Stomach (tissue), 9 donors: ENCODE measurements around the gene SETDB2. TPM values are rescaled to one million over a fixed set of nuclear protein-coding genes. Genes with fewer than 3 reads are reported as not detected.
A peak's percentile ranks its signal among the peaks of the same experiment; 100 is the strongest.

Source experiments
- DNase-seq, 2 donors: peaks; one replicate each; pipeline versions ENCODE4 v3.0.0 to v3.0.0-alpha.2; 2013 to 2019
- H3K27ac ChIP-seq, 5 donors: fragments of 200-600 bp in 4 of 5; sonication (generic) in 4 of 5; one replicate each; pipeline ENCODE4 v1.5.1; 2013 to 2019; ENCODE audit warnings: mild to moderate bottlenecking in 1 of 5, moderate library complexity in 1 of 5
- H3K27me3 ChIP-seq, 3 donors: fragments of 200-600 bp; sonication (generic); one replicate each; pipeline ENCODE4 v1.5.1; 2017 to 2019; ENCODE audit warnings: mixed run types in 1 of 3
- H3K36me3 ChIP-seq, 4 donors: fragments of 200-600 bp; sonication (generic); 1 replicate in 3 of 4; 2 replicates in 1 of 4; pipeline ENCODE4 v1.5.1; 2016 to 2019
- H3K4me1 ChIP-seq, 4 donors: fragments of 200-600 bp; sonication (generic); one replicate each; pipeline ENCODE4 v1.5.1; 2016 to 2019
- H3K4me3 ChIP-seq, 4 donors: fragments of 200-600 bp; sonication (generic) in 3 of 4; one replicate each; pipeline ENCODE4 v1.5.1; 2016 to 2019; ENCODE audit warnings: mild to moderate bottlenecking in 1 of 4
- H3K9me3 ChIP-seq, 4 donors: fragments of 200-600 bp; sonication (generic); one replicate each; pipeline ENCODE4 v1.5.1; 2016 to 2019
- CTCF ChIP-seq, 7 experiments: fragments of 450-650 bp in 4 of 7; fragments of 200-600 bp in 3 of 7; sonication (generic) in 3 of 7; IDR thresholded peaks; one replicate each; pipeline ENCODE4 v1.5.1; 2016 to 2019; ENCODE audit warnings: antibody characterized with exemption in 7 of 7, control low read depth in 2 of 7, mild to moderate bottlenecking in 1 of 7
- EP300 ChIP-seq: sonication (generic); formaldehyde crosslinking; IDR thresholded peaks from one replicate; pipeline ENCODE4 v1.6.1; 2017; ENCODE audit warnings: antibody characterized with exemption
- POLR2A ChIP-seq, 4 donors: fragments of 450-650 bp; IDR thresholded peaks; one replicate each; pipeline ENCODE4 v1.6.1; 2016; ENCODE audit warnings: antibody characterized with exemption in 4 of 4, control low read depth in 2 of 4, mild to moderate bottlenecking in 1 of 4, moderate library complexity in 1 of 4
- POLR2AphosphoS5 ChIP-seq, 3 donors: sonication (generic); formaldehyde crosslinking; IDR thresholded peaks; one replicate each; pipeline ENCODE4 v1.6.1; 2016; ENCODE audit warnings: antibody characterized with exemption in 3 of 3
- WGBS, 5 donors: extraction: QIAGEN DNeasy Blood & Tissue Kit in 3 of 5; methylation state at CpG; one replicate each; pipeline versions ENCODE4 v1.1.5 to v1.1.7; 2013 to 2018; 5-methylcytosine and 5-hydroxymethylcytosine counted together
- intact Hi-C: fragments of 100-400 bp; cut with DNase I; formaldehyde crosslinking; loops from one replicate; pipeline ENCODE4 v1.15.1; 2023; ENCODE audit warnings: low total_unique reads
- polyA plus RNA-seq, 3 donors: library from polyadenylated mRNA; stranded (reverse); fragments of 200-250 nt; gene quantifications; one replicate each; pipeline ENCODE4 v1.2.3, GENCODE V29; 2013
- total RNA-seq, 5 donors: library from RNA; depleted of rRNA; stranded (reverse); fragments of >200 nt; gene quantifications; one replicate each; pipeline versions ENCODE4 v1.1.0 to v1.2.3, GENCODE V29; 2014 to 2016
- donor health status: healthy with polysubstance abuse.
- donor health status: Bipolar disorder and iron deficiency.
- donor health status: healthy.

The SETDB2 gene
- total and polyA plus RNA-seq, 8 donors = 3.4 to 28.6 (median 7.3) TPM

GRCh38 chr13:49497272-49497671, 53.2 kb downstream of the SETDB2 start:
- H3K36me3 ChIP-seq = peaks cover 0 to 5% (median 1%) of the 10 kb centered on the region in 4 donors
- TF ChIP-seq POLR2AphosphoS5 (IDR thresholded peaks at IDR 0.05) = no peak
- no peak for TF ChIP-seq CTCF (IDR thresholded peaks at IDR 0.05)
- no peak for TF ChIP-seq EP300
- no peak for TF ChIP-seq POLR2A (IDR thresholded peaks at IDR 0.05)
- peak overlapping the region in 1 of 4 donors; percentile 54 for H3K4me3 ChIP-seq
- H3K9me3 ChIP-seq = no peaks in the 10 kb centered on the region
- DNase-seq = no peak
- WGBS, 5 donors = 72 to 85% (median 84%) methylated on average over 5 of the region's 5 CpGs
- intact Hi-C loops = no loop called here
- H3K4me1 ChIP-seq = peaks cover 0 to 41% (median 17%) of the 10 kb centered on the region in 4 donors
- H3K27me3 ChIP-seq = no peaks in the 10 kb centered on the region
- H3K27ac ChIP-seq = peak overlapping the region; percentile 90 to 98 (median 95)

- no peaks in the 10 kb centered on the region for H3K27me3 ChIP-seq
- H3K9me3 ChIP-seq = no peaks in the 10 kb centered on the region
- peak overlapping the region in 2 of 5 donors; percentile 45 to 90 for H3K27ac ChIP-seq
- WGBS, 5 donors = 71 to 84% (median 75%) methylated on average over 4 of the region's 4 CpGs
- no peak for TF ChIP-seq POLR2A (IDR thresholded peaks at IDR 0.05)
- no peak for TF ChIP-seq CTCF (IDR thresholded peaks at IDR 0.05)
- TF ChIP-seq EP300 = no peak
- TF ChIP-seq POLR2AphosphoS5 (IDR thresholded peaks at IDR 0.05) = no peak
- peaks cover 5 to 48% (median 22%) of the 10 kb centered on the region in 4 donors for H3K4me1 ChIP-seq
- DNase-seq = no peak
- peaks cover 0 to 7% (median 5%) of the 10 kb centered on the region in 4 donors for H3K36me3 ChIP-seq
- H3K4me3 ChIP-seq = no peak overlapping the region
- intact Hi-C loops = no loop called here
Observed at GRCh38 chr13:49498206-49498605, 54.1 kb downstream of the SETDB2 start.

GRCh38 chr13:49499889-49500660, 56.0 kb downstream of the SETDB2 start:
- Histone ChIP-seq H3K9me3 (no peaks in the 10 kb centered on the region), H3K36me3 (peaks cover 0 to 12% (median 7%) of the 10 kb centered on the region in 4 donors), H3K4me1 (peaks cover 0 to 43% (median 19%) of the 10 kb centered on the region in 4 donors), H3K27me3 (no peaks in the 10 kb centered on the region), H3K27ac (peak overlapping the region in 3 of 5 donors; percentile 26 to 49 (median 45)), H3K4me3 (no peak overlapping the region)
- DNase-seq = no peak
- intact Hi-C loops = no loop called here
- TF ChIP-seq POLR2A (IDR thresholded peaks at IDR 0.05) = no peak
- no peak for TF ChIP-seq CTCF (IDR thresholded peaks at IDR 0.05)
- TF ChIP-seq EP300 = no peak
- TF ChIP-seq POLR2AphosphoS5 (IDR thresholded peaks at IDR 0.05) = no peak
- WGBS, 5 donors = 56 to 77% (median 72%) methylated on average over 6 of the region's 6 CpGs

- DNase-seq = peak in 1 of 2 donors; percentile 32
- no peaks in the 10 kb centered on the region for H3K9me3 ChIP-seq
- no peak overlapping the region for H3K4me3 ChIP-seq
- WGBS, 5 donors = 60 to 72% (median 67%) methylated on average over 9 of the region's 9 CpGs
- peaks cover 0 to 27% (median 10%) of the 10 kb centered on the region in 4 donors for H3K36me3 ChIP-seq
- H3K27ac ChIP-seq = peak overlapping the region in 3 of 5 donors; percentile 10 to 52 (median 38)
- H3K4me1 ChIP-seq = peaks cover 0 to 36% (median 18%) of the 10 kb centered on the region in 4 donors
- TF ChIP-seq POLR2A (IDR thresholded peaks at IDR 0.05) (no peak), CTCF (IDR thresholded peaks at IDR 0.05) (no peak), POLR2AphosphoS5 (IDR thresholded peaks at IDR 0.05) (peak in 1 of 3 donors; percentile 7), EP300 (no peak)
- H3K27me3 ChIP-seq = no peaks in the 10 kb centered on the region
- intact Hi-C loops = no loop called here
Observed at GRCh38 chr13:49502954-49503353, 58.9 kb downstream of the SETDB2 start.
